CD1c-positive myeloid dendritic cell (primary cell): ENCODE data around the gene ITGA6.

ENCODE experiments used
- DNase-seq: peaks from one replicate; pipeline ENCODE4 v3.0.0-alpha.2; 2016; ENCODE audit errors: extremely low spot score

ITGA6 gene

DNA sequence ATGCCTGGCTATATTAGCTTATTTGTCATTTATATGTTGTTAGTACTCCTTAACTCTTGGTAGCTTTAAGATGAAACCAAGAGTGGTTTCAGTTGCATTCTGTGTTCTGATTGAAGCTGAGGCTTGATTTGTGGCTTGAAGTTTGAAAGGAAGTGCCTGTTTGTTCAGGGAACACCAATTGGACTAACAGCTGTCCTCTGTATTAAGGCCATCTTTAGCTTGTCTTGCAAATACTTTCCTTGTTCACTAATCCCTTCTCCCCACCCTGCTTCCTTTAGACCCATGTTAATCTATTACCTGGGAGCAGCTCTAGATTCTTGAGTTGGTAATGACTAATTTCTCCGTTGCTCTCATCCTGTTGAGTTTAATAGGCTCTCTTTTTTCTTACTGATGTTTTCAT, 13.4 kb downstream of the ITGA6 start:
- DNase-seq: no peak

GRCh38 chr2:172442072-172442895, 14.9 kb downstream of the ITGA6 start:
- no peak for DNase-seq

DNA sequence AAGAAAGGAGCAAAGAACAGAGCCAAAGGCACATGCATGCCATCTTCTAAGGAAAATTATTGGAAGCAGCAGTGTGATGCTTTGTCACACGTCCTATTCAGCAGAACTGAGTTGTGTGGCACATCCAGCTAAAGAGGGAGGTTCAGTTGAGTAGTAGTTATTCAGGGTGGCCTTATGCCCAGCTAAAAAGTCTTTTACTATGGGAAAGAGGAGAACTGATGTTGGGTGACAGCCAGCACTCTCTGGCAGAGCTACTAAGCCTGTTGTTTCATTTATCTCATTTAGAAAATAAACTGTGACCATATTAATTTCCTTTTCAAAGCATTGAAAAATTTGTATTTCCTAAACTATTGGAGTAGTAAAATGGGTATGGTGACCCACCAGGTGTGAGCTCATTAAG, 18.5 kb downstream of the ITGA6 start:
- DNase-seq: no peak

GRCh38 chr2:172446474-172447063, 19.2 kb downstream of the ITGA6 start:
- no peak for DNase-seq

- no peak for DNase-seq
These were observed 20.6 kb downstream of the ITGA6 start for GRCh38 chr2:172447811-172448493.

GRCh38 chr2:172448544-172449267, 21.3 kb downstream of the ITGA6 start:
- no peak for DNase-seq

GRCh38 chr2:172449911-172450550, 22.6 kb downstream of the ITGA6 start:
- no peak for DNase-seq

DNA sequence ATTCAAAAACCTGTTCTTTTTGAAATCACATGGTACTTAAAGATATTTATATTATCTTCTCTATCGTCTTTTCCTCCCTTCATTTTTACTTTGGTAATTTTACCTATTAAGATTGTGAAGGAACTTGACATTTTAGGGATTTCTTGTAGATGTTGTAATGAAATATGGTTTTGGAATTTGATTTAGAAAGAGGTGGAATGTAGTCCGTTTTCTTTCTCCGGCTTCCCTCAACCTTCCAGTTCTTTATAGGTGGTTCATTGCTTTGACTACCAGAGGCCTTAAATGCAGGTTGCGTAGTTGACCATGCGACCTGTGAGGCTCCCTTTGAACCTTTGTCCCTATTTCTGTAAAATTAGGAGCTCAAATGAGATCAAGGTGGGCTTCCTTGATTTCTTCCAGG, 24.5 kb downstream of the ITGA6 start:
- no peak for DNase-seq

GRCh38 chr2:172452845-172453244, 25.5 kb downstream of the ITGA6 start:
- no peak for DNase-seq

- no peak for DNase-seq
These were observed 27.2 kb downstream of the ITGA6 start for GRCh38 chr2:172454404-172455120.

- DNase-seq: no peak
These were observed 27.7 kb downstream of the ITGA6 start for GRCh38 chr2:172455121-172455515.

GRCh38 chr2:172456002-172456401, 28.6 kb downstream of the ITGA6 start:
- DNase-seq: no peak

GRCh38 chr2:172457536-172457935, 30.1 kb downstream of the ITGA6 start:
- no peak for DNase-seq

DNA sequence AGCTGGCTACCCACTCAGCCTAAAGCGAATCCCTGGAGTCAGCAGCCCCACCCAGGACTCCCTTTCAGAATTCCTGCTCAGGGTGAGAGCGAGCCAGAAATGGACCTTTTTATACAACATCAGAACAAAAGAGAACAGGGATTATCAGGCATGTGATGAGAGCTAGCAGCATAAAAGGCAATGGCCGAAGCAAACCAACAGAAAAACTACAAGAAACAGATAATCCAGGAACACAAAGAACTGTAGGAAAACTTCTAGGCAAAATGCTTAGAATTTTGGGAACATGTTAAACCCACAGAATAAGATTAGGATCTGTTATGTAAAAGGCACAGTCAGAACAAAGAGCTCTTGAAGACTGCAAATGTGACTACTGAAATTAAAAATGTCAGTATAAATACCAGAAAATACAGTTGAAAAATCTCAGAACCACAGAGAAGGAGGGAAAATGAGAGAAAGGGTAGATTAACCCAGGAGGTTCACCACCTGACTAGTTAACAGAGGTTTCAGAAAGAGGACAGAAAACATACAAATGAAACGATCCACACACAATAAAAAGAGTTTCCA, 31.3 kb downstream of the ITGA6 start:
- no peak for DNase-seq

DNA sequence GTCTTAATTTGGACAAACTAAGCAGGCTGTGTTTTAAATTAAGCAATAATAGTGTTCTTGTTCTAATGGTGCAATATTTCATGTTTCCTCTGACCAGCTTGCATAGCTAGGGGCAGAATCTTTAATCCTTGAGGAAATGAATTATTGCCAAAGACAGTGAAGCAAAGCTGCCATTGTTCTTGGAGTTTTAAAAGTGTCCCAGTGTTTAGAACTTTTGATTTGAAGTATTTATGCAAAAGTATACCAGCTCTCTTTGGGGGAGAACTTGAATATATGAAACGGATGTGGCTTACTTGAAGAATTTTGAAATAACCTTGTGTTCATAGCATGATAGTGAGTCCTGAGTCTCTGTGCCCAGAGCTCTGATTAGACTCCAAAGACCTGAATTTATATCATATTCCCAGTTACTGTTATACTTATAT, 33.4 kb downstream of the ITGA6 start:
- DNase-seq: no peak

- peak; percentile 68 for DNase-seq
These were observed 34.4 kb downstream of the ITGA6 start for GRCh38 chr2:172461591-172462372.

GRCh38 chr2:172462373-172462848, 35.0 kb downstream of the ITGA6 start:
- no peak for DNase-seq

- DNase-seq: peak; percentile 33
These were observed 35.5 kb downstream of the ITGA6 start for GRCh38 chr2:172462849-172463381.

- no peak for DNase-seq
These were observed 37.2 kb downstream of the ITGA6 start for GRCh38 chr2:172464400-172465129.
